Measurements from ENCODE around the gene CNDP2.

Gene CNDP2

GRCh38 chr18:74569401-74569800 lies 73.2 kb downstream of the CNDP2 start:
- DNase-seq (ENCODE audit: low read depth in 2 of 2): no peak

- no peak for DNase-seq (ENCODE audit: low read depth in 2 of 2)
These were observed 74.1 kb downstream of the CNDP2 start for GRCh38 chr18:74570266-74570665.

GRCh38 chr18:74571895-74572680 lies 75.9 kb downstream of the CNDP2 start:
- no peak for DNase-seq (ENCODE audit: low read depth in 2 of 2)

GRCh38 chr18:74573053-74573452 lies 76.9 kb downstream of the CNDP2 start:
- no peak for DNase-seq (ENCODE audit: low read depth in 2 of 2)
